ENCODE data around the gene CPA2. TPM values are rescaled to one million over a fixed set of nuclear protein-coding genes. Genes with fewer than 3 reads are reported as not detected.

CPA2 gene
- polyA plus RNA-seq, 1 experiment = 0.05 TPM

DNA sequence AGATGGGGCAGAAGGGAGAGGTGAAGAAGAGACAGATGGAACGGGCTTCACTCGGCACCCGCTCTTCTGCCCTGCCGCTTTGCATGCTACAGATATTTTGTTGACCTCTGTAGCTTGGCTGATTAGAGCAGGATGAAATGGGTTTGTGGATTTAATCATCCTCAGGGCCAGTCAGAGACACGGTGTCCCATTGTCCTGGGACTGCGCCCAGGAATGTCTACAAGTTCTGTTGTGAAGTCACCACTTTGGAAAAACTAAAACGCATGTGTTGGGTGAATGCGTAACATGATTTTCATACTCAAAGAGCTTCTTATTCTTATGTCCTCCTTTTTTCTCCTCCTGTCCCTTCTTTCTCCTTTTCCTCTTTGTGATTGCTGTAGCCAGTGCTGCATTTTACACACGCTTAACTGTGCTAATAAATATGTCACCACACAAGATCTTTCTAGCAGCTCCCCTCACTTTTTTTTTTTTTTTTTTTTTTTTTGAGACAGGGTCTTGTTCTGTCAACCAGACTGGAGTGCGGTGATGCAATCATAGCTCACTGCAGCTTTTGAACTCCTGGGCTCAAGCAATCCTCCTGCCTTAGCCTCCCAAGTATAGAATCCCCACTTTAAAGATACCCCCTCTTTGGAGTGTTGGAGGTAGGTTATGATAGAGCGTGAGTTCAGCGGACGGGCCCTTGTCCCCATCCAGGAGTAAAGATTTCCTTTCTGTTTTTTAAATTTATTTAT is 29.7 kb downstream of the CPA2 start:
- Histone ChIP-seq H3K4me3 (ENCODE audit: low read depth, low read length) (no peak overlapping the region), H3K27me3 (ENCODE audit: control insufficient read depth, insufficient read depth, low read length) (no peaks in the 10 kb centered on the region), H3K9me3 (ENCODE audit: control insufficient read depth, insufficient read depth, low read length) (peaks cover 9% of the 10 kb centered on the region), H3K27ac (ENCODE audit: low read depth, low read length) (no peak overlapping the region)
- ChIA-PET CTCF (interaction anchor here (0.6 kb wide), 1 partner anchor 233 kb away, joined by 4 read pairs; no protein-coding TSS in a partner anchor), POLR2A (interaction anchor here (1.2 kb wide), 1 partner anchor 60 kb away, joined by 3 read pairs; no protein-coding TSS in a partner anchor)
- TF ChIP-seq, protein P1, sequence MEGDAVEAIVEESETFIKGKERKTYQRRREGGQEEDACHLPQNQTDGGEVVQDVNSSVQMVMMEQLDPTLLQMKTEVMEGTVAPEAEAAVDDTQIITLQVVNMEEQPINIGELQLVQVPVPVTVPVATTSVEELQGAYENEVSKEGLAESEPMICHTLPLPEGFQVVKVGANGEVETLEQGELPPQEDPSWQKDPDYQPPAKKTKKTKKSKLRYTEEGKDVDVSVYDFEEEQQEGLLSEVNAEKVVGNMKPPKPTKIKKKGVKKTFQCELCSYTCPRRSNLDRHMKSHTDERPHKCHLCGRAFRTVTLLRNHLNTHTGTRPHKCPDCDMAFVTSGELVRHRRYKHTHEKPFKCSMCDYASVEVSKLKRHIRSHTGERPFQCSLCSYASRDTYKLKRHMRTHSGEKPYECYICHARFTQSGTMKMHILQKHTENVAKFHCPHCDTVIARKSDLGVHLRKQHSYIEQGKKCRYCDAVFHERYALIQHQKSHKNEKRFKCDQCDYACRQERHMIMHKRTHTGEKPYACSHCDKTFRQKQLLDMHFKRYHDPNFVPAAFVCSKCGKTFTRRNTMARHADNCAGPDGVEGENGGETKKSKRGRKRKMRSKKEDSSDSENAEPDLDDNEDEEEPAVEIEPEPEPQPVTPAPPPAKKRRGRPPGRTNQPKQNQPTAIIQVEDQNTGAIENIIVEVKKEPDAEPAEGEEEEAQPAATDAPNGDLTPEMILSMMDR (IDR thresholded peaks at IDR 0.05; ENCODE audit: low read depth, low read length) = no peak
- no peak for DNase-seq (ENCODE audit: low read depth, low spot score)

DNA sequence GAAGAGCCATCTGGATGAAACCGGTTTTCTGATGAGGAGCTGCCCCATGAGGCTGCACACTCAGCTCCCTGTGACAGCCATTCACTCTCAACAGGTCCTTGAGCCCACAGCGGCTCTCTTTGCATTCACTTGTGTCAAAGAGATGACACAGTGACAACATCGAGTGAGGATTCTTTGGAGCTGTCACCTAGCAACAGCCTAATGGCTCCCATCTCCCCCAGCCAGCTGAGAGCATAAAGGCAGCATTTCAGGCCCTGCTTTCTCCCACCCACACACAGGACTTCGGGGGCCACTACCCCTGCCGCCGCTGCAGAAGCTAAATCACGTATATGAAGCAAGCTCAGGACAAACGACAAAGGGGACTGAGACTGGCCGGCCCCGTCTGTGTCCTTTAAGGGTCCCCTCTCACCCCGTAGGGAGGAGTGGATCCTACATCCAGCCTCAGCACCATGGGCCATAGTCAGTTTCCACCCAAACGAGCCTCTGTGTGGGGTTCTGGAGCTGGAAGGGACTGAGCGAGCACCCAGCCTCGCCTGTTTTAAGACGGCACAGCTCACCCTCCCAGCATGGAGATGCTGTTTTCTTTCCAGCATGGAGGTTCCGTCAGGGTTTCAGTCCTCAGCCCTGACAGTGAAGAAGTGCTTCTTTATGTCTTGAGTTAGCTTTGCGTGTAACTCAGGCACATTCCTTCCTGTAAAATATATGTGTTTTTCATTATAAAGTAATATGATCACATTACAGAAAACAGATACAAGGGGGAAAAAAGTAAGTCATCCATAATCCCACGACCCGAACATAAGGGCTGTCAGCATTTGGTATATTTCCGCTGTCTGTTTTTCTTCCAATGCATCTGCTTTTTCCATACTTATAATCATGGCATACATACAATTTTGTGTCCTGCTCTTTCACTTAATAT is 31.2 kb downstream of the CPA2 start:
- Histone ChIP-seq H3K9me3 (ENCODE audit: control insufficient read depth, insufficient read depth, low read length) (peaks cover 9% of the 10 kb centered on the region), H3K27me3 (ENCODE audit: control insufficient read depth, insufficient read depth, low read length) (no peaks in the 10 kb centered on the region), H3K27ac (ENCODE audit: low read depth, low read length) (no peak overlapping the region), H3K4me3 (ENCODE audit: low read depth, low read length) (no peak overlapping the region)
- DNase-seq (ENCODE audit: low read depth, low spot score) = no peak
- POLR2A ChIA-PET = no interaction called here
- TF ChIP-seq, protein P1 (IDR thresholded peaks at IDR 0.05; ENCODE audit: low read depth, low read length) = no peak
- CTCF ChIA-PET = interaction anchor here (1.2 kb wide), 1 partner anchor 81 kb away, joined by 4 read pairs; no protein-coding TSS in a partner anchor

DNA sequence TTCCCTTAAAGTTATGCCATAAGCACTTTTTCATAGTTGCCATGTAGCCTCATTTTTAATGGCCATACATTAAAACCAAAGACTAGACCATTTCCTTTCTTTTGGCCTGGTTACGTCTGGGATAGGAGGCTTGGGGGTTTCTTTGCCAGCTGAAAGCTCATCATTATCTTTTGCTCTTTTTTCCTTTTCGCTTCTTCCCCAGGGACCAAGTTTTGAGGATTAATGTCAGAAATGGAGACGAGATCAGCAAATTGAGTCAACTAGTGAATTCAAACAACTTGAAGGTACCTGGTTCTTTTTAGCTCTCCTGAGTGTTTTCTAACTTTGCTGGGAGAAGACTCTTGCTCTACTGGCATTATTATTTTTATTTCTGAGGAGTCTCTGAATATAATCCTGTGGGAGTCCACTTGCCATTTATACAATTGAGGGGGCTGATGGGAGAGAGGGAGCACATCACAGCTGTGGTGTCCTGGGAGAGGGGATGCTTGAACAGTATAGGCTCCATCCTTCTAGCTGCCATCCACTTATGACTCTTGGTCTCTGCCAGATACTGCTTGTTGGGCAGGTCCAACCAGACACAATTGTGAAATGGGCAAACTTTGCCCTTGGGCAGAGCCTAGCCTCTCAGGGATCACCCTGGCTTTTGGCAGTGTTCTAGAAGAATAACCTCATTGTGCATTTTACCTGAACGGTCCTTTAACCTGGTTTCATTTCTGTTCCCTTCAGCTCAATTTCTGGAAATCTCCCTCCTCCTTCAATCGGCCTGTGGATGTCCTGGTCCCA is 32.1 kb downstream of the CPA2 start:
- Histone ChIP-seq H3K27ac (ENCODE audit: low read depth, low read length) (no peak overlapping the region), H3K9me3 (ENCODE audit: control insufficient read depth, insufficient read depth, low read length) (peaks cover 9% of the 10 kb centered on the region), H3K27me3 (ENCODE audit: control insufficient read depth, insufficient read depth, low read length) (no peaks in the 10 kb centered on the region), H3K4me3 (ENCODE audit: low read depth, low read length) (no peak overlapping the region)
- TF ChIP-seq, protein P1 (IDR thresholded peaks at IDR 0.05; ENCODE audit: low read depth, low read length) = no peak
- POLR2A ChIA-PET = no interaction called here
- no peak for DNase-seq (ENCODE audit: low read depth, low spot score)
- CTCF ChIA-PET = interaction anchor here (1.2 kb wide), 1 partner anchor 82 kb away, joined by 4 read pairs; no protein-coding TSS in a partner anchor

DNA sequence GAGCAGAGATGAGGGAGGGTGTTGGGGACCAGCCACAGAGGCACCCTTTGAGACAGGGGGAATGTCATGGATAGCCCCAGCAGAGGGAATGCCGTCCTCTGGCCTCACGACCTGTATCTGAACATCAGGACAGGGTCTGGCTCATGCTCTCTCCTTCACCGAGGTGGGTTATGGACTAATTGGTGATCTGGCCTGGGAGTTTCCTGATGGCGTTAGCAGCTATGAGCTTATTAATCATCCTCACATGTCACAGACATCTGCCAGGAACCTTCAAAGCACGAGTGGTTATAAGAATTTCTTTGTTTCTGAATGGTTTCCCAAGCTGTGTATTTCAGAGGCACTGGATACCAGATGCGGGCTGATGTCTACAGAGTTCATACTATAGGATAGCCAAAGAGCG is 33.2 kb downstream of the CPA2 start:
- TF ChIP-seq, protein P1 (IDR thresholded peaks at IDR 0.05; ENCODE audit: low read depth, low read length) = no peak
- no peak overlapping the region for H3K27ac ChIP-seq (ENCODE audit: low read depth, low read length)
- no peak overlapping the region for H3K4me3 ChIP-seq (ENCODE audit: low read depth, low read length)
- peaks cover 2% of the 10 kb centered on the region; the same call in 1 of the 2 replicates for H3K9me3 ChIP-seq (ENCODE audit: control insufficient read depth, insufficient read depth, low read length)
- H3K27me3 ChIP-seq (ENCODE audit: control insufficient read depth, insufficient read depth, low read length) = no peaks in the 10 kb centered on the region
- DNase-seq (ENCODE audit: low read depth, low spot score) = no peak
- CTCF ChIA-PET = no interaction called here
- POLR2A ChIA-PET = no interaction called here
